Activated T-helper 2 cell treated with anti-CD3 and anti-CD28 coated beads, Interferon-gamma antibody, Interleukin-2, Interleukin-4, amounts not matched to agents 10 μg/mL and 5 μg/mL and 100 μg/mL, durations not matched to agents 14 hours and 24 hours and 36 hours (primary cell): ENCODE data around the gene MYH1. TPM values are rescaled to one million over a fixed set of nuclear protein-coding genes. Genes with fewer than 3 reads are reported as not detected.

Experiments used
- DNase-seq: peaks from one replicate; pipeline ENCODE4 v3.0.0; 2021; ENCODE audit warnings: low spot score
- H3K27ac Mint-ChIP-seq: one replicate; pipeline ENCODE4 v1.8.0; 2021; ENCODE audit warnings: mixed read lengths
- H3K27me3 Mint-ChIP-seq: one replicate; pipeline ENCODE4 v1.8.0; 2021; ENCODE audit warnings: low read depth, mixed read lengths
- H3K36me3 Mint-ChIP-seq: one replicate; pipeline ENCODE4 v1.8.0; 2021; ENCODE audit warnings: low read depth, mixed read lengths
- H3K4me1 Mint-ChIP-seq: one replicate; pipeline ENCODE4 v1.8.0; 2021; ENCODE audit warnings: low read depth, mixed read lengths
- H3K4me3 Mint-ChIP-seq: one replicate; pipeline ENCODE4 v1.8.0; 2021; ENCODE audit warnings: low read depth, mild to moderate bottlenecking, moderate library complexity, mixed read lengths
- H3K9me3 Mint-ChIP-seq: one replicate; pipeline ENCODE4 v1.8.0; 2021; ENCODE audit warnings: mixed read lengths
- intact Hi-C: fragments of 100-400 bp; cut with micrococcal nuclease; formaldehyde crosslinking; loops from one replicate; pipeline ENCODE4 v1.15.1; 2023
- total RNA-seq: library from RNA; stranded (reverse); gene quantifications from 2 replicates; pipeline ENCODE4 v1.2.3, GENCODE V29; 2022

Gene MYH1
- total RNA-seq, 1 donor from 2014 or later = not detected

GRCh38 chr17:10526517-10526916 lies 8.2 kb upstream of the MYH1 start:
- intact Hi-C loops = no loop called here
- Mint-ChIP-seq H3K4me1 (no peaks in the 10 kb centered on the region), H3K36me3 (no peaks in the 10 kb centered on the region), H3K27ac (no peak overlapping the region), H3K4me3 (no peak overlapping the region), H3K9me3 (no peaks in the 10 kb centered on the region), H3K27me3 (no peaks in the 10 kb centered on the region)
- DNase-seq = no peak

GRCh38 chr17:10523064-10523463 lies 4.7 kb upstream of the MYH1 start:
- no peak overlapping the region for H3K27ac Mint-ChIP-seq
- H3K4me1 Mint-ChIP-seq = no peaks in the 10 kb centered on the region
- no peaks in the 10 kb centered on the region for H3K36me3 Mint-ChIP-seq
- no peak overlapping the region for H3K4me3 Mint-ChIP-seq
- H3K9me3 Mint-ChIP-seq = no peaks in the 10 kb centered on the region
- DNase-seq = no peak
- intact Hi-C loops = no loop called here
- H3K27me3 Mint-ChIP-seq = no peaks in the 10 kb centered on the region

GRCh38 chr17:10521949-10522348 lies 3.6 kb upstream of the MYH1 start:
- intact Hi-C loops = no loop called here

GRCh38 chr17:10516638-10517037 lies 1.7 kb downstream of the MYH1 start:
- DNase-seq = no peak
- intact Hi-C loops = no loop called here
- Mint-ChIP-seq H3K4me1 (no peaks in the 10 kb centered on the region), H3K27me3 (no peaks in the 10 kb centered on the region), H3K9me3 (no peaks in the 10 kb centered on the region), H3K36me3 (no peaks in the 10 kb centered on the region), H3K27ac (no peak overlapping the region), H3K4me3 (no peak overlapping the region)

More at GRCh38 chr17:10521949-10522348, 3.6 kb upstream of the MYH1 start:
- H3K27me3 Mint-ChIP-seq = no peaks in the 10 kb centered on the region
- no peak overlapping the region for H3K27ac Mint-ChIP-seq
- H3K9me3 Mint-ChIP-seq = no peaks in the 10 kb centered on the region
- H3K36me3 Mint-ChIP-seq = no peaks in the 10 kb centered on the region
- H3K4me3 Mint-ChIP-seq = no peak overlapping the region
- H3K4me1 Mint-ChIP-seq = no peaks in the 10 kb centered on the region
- DNase-seq = no peak

- H3K4me1 Mint-ChIP-seq = no peaks in the 10 kb centered on the region
- intact Hi-C loops = no loop called here
- no peaks in the 10 kb centered on the region for H3K36me3 Mint-ChIP-seq
- no peak overlapping the region for H3K4me3 Mint-ChIP-seq
- H3K27me3 Mint-ChIP-seq = no peaks in the 10 kb centered on the region
- no peak overlapping the region for H3K27ac Mint-ChIP-seq
- DNase-seq = no peak
- no peaks in the 10 kb centered on the region for H3K9me3 Mint-ChIP-seq
These were observed 2.3 kb downstream of the MYH1 start for GRCh38 chr17:10516065-10516464.

GRCh38 chr17:10513299-10514067 lies 4.9 kb downstream of the MYH1 start:
- H3K27ac Mint-ChIP-seq = no peak overlapping the region
- no peaks in the 10 kb centered on the region for H3K4me1 Mint-ChIP-seq
- no peak overlapping the region for H3K4me3 Mint-ChIP-seq
- no peaks in the 10 kb centered on the region for H3K9me3 Mint-ChIP-seq
- no peak for DNase-seq
- no peaks in the 10 kb centered on the region for H3K27me3 Mint-ChIP-seq
- intact Hi-C loops = no loop called here
- no peaks in the 10 kb centered on the region for H3K36me3 Mint-ChIP-seq

- intact Hi-C loops = no loop called here
- H3K4me3 Mint-ChIP-seq = no peak overlapping the region
- no peaks in the 10 kb centered on the region for H3K4me1 Mint-ChIP-seq
- no peak overlapping the region for H3K27ac Mint-ChIP-seq
- no peaks in the 10 kb centered on the region for H3K27me3 Mint-ChIP-seq
- H3K9me3 Mint-ChIP-seq = no peaks in the 10 kb centered on the region
- DNase-seq = no peak
- no peaks in the 10 kb centered on the region for H3K36me3 Mint-ChIP-seq
These were observed 5.5 kb downstream of the MYH1 start for GRCh38 chr17:10512856-10513255.

- no peaks in the 10 kb centered on the region for H3K27me3 Mint-ChIP-seq
These were observed 18.4 kb downstream of the MYH1 start for GRCh38 chr17:10499950-10500349.

GRCh38 chr17:10492004-10492403 lies 26.3 kb downstream of the MYH1 start:
- no peak for DNase-seq
- peaks cover 32% of the 10 kb centered on the region for H3K9me3 Mint-ChIP-seq

More at GRCh38 chr17:10499950-10500349, 18.4 kb downstream of the MYH1 start:
- no peaks in the 10 kb centered on the region for H3K4me1 Mint-ChIP-seq
- intact Hi-C loops = no loop called here
- no peaks in the 10 kb centered on the region for H3K36me3 Mint-ChIP-seq
- no peak overlapping the region for H3K4me3 Mint-ChIP-seq
- DNase-seq = no peak
- no peaks in the 10 kb centered on the region for H3K9me3 Mint-ChIP-seq
- H3K27ac Mint-ChIP-seq = no peak overlapping the region

GRCh38 chr17:10482252-10482651 lies 36.1 kb downstream of the MYH1 start:
- Mint-ChIP-seq H3K4me3 (no peak overlapping the region), H3K4me1 (no peaks in the 10 kb centered on the region), H3K27me3 (no peaks in the 10 kb centered on the region), H3K9me3 (peaks cover 27% of the 10 kb centered on the region), H3K27ac (no peak overlapping the region), H3K36me3 (no peaks in the 10 kb centered on the region)
- no peak for DNase-seq
- intact Hi-C loops = no loop called here

More at GRCh38 chr17:10492004-10492403, 26.3 kb downstream of the MYH1 start:
- H3K27ac Mint-ChIP-seq = no peak overlapping the region
- no peak overlapping the region for H3K4me3 Mint-ChIP-seq
- H3K27me3 Mint-ChIP-seq = no peaks in the 10 kb centered on the region
- no peaks in the 10 kb centered on the region for H3K36me3 Mint-ChIP-seq
- intact Hi-C loops = no loop called here
- no peaks in the 10 kb centered on the region for H3K4me1 Mint-ChIP-seq

GRCh38 chr17:10477701-10478100 lies 40.6 kb downstream of the MYH1 start:
- no peak overlapping the region for H3K27ac Mint-ChIP-seq
- H3K4me1 Mint-ChIP-seq = no peaks in the 10 kb centered on the region
- DNase-seq = no peak
- no peak overlapping the region for H3K4me3 Mint-ChIP-seq
- intact Hi-C loops = no loop called here
- H3K27me3 Mint-ChIP-seq = no peaks in the 10 kb centered on the region
- no peaks in the 10 kb centered on the region for H3K36me3 Mint-ChIP-seq
- peaks cover 4% of the 10 kb centered on the region for H3K9me3 Mint-ChIP-seq

- no peaks in the 10 kb centered on the region for H3K36me3 Mint-ChIP-seq
- intact Hi-C loops = no loop called here
- H3K4me1 Mint-ChIP-seq = no peaks in the 10 kb centered on the region
- no peaks in the 10 kb centered on the region for H3K27me3 Mint-ChIP-seq
- no peak overlapping the region for H3K4me3 Mint-ChIP-seq
- DNase-seq = no peak
- H3K27ac Mint-ChIP-seq = no peak overlapping the region
- H3K9me3 Mint-ChIP-seq = no peaks in the 10 kb centered on the region
These were observed 43.8 kb downstream of the MYH1 start for GRCh38 chr17:10474536-10474935.

- no peaks in the 10 kb centered on the region for H3K9me3 Mint-ChIP-seq
- H3K4me3 Mint-ChIP-seq = no peak overlapping the region
- no peaks in the 10 kb centered on the region for H3K27me3 Mint-ChIP-seq
- no peak for DNase-seq
- no peaks in the 10 kb centered on the region for H3K36me3 Mint-ChIP-seq
- no peak overlapping the region for H3K27ac Mint-ChIP-seq
- intact Hi-C loops = no loop called here
- H3K4me1 Mint-ChIP-seq = no peaks in the 10 kb centered on the region
These were observed 46.5 kb downstream of the MYH1 start for GRCh38 chr17:10471858-10472257.
